ENCODE measurements around the gene DPYSL4.

The DPYSL4 gene

GRCh38 chr10:132186488-132187429 lies at the start of gene DPYSL4:
Gene DPYSL4, plus strand, starts transcription at chr10:132186948. Its CDS starts 116 bp downstream, at chr10:132187064.
- peak; percentile 63 for DNase-seq (ENCODE audit: low spot score)

DNA sequence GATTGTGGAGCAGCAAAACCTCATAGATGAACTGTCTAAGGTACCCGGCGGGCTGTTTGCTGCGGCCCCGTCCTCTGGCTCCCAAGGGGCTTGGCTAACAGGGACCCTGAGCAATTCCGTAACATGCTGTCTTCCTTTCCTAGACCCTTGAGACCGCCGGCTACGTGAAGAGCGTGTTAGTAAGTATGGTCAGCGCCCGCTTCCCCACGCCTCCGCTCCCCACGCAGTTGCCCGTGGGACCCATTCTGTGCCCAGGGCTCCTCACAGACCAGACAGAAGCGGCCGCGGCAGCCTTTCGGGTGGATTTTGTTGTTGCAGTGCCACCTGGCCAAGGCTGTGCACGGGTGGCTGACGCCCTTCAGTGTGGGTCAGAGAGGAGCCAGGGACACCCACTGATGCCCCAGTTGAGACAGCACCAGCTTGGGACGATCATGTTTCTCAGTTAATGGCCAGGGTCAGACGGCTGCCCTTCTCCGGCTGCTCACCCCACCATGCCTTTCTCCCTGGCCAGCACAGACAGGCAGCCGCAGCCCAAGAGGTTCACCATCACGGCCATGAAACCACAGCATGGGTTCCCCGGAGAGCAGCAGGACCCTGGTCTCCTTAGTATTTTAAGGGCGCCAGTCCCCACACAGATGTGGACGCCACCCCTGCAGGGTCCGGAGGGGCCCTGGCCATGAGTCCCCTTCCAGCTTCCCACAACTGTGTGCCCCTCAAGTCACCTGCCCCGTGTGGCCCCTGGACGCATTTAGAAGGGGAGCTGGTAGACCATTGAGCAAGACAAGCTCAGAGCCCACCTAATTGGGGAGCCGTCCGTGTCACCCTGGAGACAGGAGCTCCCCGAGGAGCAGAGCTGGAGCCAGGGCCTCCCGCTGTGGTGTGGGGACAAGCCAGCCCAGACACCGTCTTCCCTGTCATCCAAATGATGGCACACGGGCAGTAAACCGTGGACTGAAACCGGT lies 49.4 kb upstream of the DPYSL4 start:
- no peak for DNase-seq (ENCODE audit: low spot score)

GRCh38 chr10:132138133-132138532 lies 48.6 kb upstream of the DPYSL4 start:
- no peak for DNase-seq (ENCODE audit: low spot score)

DNA sequence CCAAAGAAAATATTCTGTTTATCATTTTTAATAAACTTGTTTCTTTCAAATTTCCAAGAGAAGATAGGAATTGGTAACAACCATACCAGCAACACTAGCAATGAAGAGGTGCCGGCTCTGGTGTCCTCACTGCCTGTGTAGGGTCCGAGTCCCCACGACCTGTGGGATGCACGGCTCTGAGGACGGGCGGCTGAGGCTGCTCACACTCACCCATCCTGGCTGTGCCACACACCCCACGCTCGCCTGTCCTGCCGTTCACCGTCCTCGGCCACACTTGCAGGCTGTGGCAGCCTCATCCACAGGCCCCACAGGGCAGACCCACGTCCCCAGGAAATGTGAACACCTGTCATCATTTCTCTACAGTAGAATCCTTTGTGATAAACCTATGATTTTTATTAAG lies 48.2 kb upstream of the DPYSL4 start:
- DNase-seq (ENCODE audit: low spot score): no peak

GRCh38 chr10:132139526-132139925 lies 47.2 kb upstream of the DPYSL4 start:
- DNase-seq (ENCODE audit: low spot score): no peak

- DNase-seq (ENCODE audit: low spot score): no peak
Measured at GRCh38 chr10:132140167-132140925, 46.4 kb upstream of the DPYSL4 start.

DNA sequence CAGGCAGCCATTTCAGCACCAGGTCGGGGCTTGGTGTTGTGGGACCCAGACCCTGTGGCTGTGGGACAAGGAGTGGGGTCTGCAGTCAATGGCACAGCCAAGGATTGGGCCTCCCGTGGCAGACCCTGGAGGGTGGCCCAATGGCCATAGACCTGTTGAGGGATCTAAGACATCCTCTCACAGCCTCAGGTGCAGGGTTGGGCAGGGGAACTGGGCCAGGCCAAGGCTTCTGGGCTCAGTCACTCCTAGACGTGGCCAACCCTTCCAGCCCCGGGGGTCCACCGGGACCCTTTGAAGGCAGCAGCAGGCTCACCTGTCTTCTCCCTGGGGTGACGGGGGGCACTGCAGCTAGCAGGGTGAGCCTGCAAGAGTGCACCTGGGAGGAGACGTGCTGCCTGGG lies 45.7 kb upstream of the DPYSL4 start:
- no peak for DNase-seq (ENCODE audit: low spot score)

GRCh38 chr10:132141526-132142395 lies 45.0 kb upstream of the DPYSL4 start:
- no peak for DNase-seq (ENCODE audit: low spot score)

DNA sequence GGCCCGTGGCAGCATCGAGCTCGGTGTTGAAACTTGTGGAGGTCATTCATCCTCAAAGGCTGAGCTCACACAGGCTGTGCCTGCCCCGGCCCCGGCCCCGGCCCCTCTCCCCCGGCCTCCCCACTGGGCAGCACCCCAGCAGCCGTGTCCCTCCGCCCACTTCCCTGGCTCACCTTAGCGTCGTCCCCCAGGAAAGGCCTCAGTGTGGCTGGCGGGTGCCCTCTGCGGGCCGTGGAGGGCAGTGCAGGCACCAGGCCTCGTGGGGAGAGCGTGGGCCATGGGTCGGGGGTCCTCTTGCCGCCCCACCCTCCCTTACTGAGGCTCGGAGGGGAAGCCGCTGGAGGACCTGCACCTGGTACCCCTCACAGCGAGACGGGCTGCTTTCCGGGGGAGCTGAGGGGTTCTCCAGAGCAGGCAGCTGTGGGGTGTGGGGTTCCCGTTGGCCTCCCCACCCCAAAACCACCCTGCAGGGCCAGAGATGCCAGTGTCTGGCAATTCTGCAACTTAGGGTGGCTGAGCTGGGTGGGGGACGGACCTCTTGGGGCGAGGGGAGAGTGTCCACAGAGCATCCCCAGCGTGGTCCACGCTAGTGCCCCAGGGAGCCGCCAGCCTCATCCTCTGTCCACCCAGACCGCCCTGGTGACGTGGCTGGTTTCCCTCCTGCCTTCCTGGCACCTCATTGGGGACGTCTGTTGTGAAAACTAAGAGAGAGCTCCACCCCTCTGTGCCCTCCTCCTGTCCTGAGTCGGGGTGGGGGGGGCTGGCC lies 44.2 kb upstream of the DPYSL4 start:
- peak; percentile 94 for DNase-seq (ENCODE audit: low spot score)

DNA sequence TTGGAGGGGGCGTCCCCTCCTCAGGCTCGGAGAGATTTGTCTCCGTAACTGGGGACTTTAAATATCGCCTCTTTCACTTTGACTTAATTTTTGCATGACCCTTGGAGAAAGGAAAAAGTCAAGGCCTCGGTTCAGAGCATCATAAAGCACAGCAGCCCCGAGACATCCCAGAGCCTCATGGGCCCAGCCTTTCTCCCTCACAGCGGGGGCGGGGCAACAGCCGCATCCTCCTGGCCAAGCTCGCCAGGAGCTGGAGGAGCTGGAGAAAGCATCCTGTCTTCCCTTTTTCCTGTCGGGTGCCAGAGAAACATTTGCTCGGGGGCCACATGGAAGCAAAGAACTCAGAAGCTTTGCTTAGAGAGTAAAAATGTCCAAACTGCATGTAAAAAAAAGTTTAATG lies 43.6 kb upstream of the DPYSL4 start:
- no peak for DNase-seq (ENCODE audit: low spot score)

DNA sequence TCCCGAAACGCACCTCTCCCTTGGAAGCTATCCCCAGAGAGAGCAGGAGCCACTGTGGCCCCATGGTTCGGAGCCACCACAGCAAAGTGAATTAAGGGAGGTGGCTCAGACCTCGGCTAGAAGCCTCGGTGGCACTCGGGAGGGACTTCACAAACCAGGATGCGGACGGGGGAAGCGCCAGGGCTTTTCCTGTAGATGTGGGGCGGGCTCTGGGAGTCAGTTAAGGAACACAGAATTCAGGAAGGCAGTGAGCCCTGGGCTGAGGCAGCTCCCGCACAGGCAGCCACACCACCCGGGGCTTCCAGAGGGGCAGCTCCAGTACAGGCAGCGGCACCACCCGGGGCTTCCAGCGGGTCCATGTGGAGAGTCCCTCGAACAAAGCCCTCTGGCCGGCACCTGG lies 42.7 kb upstream of the DPYSL4 start:
- no peak for DNase-seq (ENCODE audit: low spot score)

DNA sequence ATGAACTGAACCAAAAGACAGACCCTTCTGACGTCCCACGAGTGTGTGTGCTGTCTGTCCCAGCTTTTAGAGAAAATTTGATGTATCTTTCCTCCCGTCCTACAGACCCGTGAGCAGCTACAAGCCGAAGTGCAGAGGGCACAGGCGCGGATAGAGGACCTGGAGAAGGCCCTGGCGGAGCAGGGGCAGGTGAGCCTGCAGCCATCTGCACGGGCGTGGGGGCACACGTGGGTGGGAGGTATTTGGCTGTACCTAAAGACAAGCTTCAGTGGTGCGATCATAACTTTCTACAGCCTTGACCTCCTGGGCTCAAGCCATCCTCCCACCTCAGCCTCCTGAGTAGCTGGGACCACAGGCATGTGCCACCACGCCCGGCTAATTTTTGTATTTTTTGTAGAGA lies 41.7 kb upstream of the DPYSL4 start:
- DNase-seq (ENCODE audit: low spot score): no peak

DNA sequence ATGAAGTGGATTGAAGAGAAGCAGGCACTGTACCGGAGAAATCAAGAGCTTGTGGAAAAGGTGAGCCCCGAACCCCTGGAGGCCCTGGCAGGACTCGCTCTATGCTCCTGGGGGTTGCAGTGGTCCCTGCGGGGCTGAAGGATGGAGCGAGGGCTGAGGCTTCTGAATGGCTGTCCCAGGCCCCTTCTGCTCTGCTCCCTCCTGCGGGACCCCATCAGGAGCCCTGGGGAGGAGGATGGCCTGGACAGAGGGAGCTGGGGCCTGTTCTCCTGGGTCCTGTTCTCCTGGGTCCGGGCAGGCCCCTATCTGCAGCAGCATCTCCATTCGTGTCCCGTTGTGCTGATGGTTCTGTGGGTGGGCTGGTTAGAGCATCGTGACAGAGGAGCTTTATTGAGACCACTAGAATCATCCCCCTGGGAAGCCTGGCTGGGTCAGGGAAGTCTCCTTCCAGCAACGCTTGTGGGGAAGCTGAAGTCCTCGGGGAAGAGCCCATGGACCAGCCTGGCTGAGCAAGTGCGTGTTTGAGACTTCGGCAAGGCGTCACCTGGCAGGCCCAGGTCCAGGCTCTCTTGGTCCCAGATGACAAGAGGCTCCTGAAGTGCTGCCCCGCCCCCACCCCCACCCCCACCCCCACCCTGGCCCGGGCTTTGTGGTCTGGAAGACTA lies 41.1 kb upstream of the DPYSL4 start:
- no peak for DNase-seq (ENCODE audit: low spot score)

- DNase-seq (ENCODE audit: low spot score): no peak
Measured at GRCh38 chr10:132146271-132146671, 40.5 kb upstream of the DPYSL4 start.

GRCh38 chr10:132146941-132147915 lies 39.5 kb upstream of the DPYSL4 start:
- DNase-seq (ENCODE audit: low spot score): no peak

- no peak for DNase-seq (ENCODE audit: low spot score)
Measured at GRCh38 chr10:132148261-132149251, 38.2 kb upstream of the DPYSL4 start.

DNA sequence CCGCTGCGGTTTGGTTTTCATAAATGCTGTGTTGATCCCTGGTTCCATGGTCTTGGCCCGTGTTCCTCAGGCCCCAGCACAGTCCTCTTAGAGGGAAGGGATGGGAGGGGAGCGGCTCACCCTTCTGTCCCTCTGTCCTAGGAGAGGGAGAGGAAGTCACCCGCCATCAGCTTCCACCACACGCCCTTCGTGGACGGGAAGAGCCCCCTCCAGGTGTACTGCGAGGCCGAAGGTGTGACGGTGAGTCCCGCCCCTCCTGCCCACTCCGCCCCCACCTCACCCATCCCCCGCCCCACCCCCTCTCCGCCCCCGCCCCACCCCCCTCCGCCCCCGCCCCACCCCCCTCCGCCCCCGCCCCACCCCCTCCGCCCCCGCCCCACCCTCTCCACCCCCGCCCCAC lies 37.5 kb upstream of the DPYSL4 start:
- DNase-seq (ENCODE audit: low spot score): no peak
